K562 (cell line): ENCODE measurements around the gene SCARF1. TPM values are rescaled to one million over a fixed set of nuclear protein-coding genes. Genes with fewer than 3 reads are reported as not detected.

Source experiments
- ATAC-seq: fragments of 200-7000 bp; cut with Tn5 transposase; 3 replicates; pipeline ENCODE4 v1.9.1; 2020; ENCODE audit warnings: moderate library complexity
- BruUV-seq: library from RNA; stranded (reverse); fragments of 400-500 nt; replicated peaks from 2 replicates; lab custom pipeline; 2021; lab: Mats Ljungman, UMichigan
- CTCF ChIA-PET: fragments of 300-600 bp; formaldehyde crosslinking; extraction: SDS; loops from one replicate; lab custom pipeline; 2021; ENCODE audit warnings: low intra/inter-chr PET ratio; lab: Yijun Ruan, JAX
- POLR2A ChIA-PET: fragments of 300-600, 350-650 bp; sonication (Branson Sonifier 250); formaldehyde crosslinking; extraction: SDS; loops from one replicate; lab custom pipeline; 2021; ENCODE audit warnings: antibody characterized with exemption, inconsistent platforms; lab: Yijun Ruan, JAX
- DNase-seq, 4 experiments: peaks; one replicate each; pipeline versions ENCODE4 v3.0.0 to v3.0.0-alpha.2; 2011 to 2018; ENCODE audit warnings: low spot score in 3 of 4, mixed read lengths in 3 of 4; ENCODE audit errors: extremely low read depth in 1 of 4
- FAIRE-seq: peaks from 2 replicates; lab custom pipeline; 2011; peaks lifted over from hg19 to GRCh38; lab: Jason Lieb, UNC
- H2AFZ ChIP-seq: 2 replicates; pipeline ENCODE4 v1.6.0; 2011; ENCODE audit warnings: low read depth, low read length, control low read depth, inconsistent platforms
- H3K27ac ChIP-seq: fragments of 200-600 bp; 3 replicates; pipeline ENCODE4 v1.8.0; 2011; ENCODE audit warnings: low read depth, mild to moderate bottlenecking, control low read depth, inconsistent platforms, low read length, moderate library complexity, mixed read lengths; ENCODE audit errors: extremely low read depth
- H3K27me3 ChIP-seq, 2 experiments: fragments of 300-600 bp in 1 of 2; 2 replicates in 1 of 2; 3 replicates in 1 of 2; pipeline versions ENCODE4 v1.6.0 to v1.8.0; 2011; ENCODE audit warnings: inconsistent platforms in 2 of 2, low read length in 2 of 2, mild to moderate bottlenecking in 1 of 2, mixed read lengths in 1 of 2, moderate library complexity in 1 of 2; ENCODE audit not compliant: control insufficient read depth in 2 of 2, insufficient read depth in 2 of 2
- H3K36me3 ChIP-seq: fragments of 300-600 bp; 3 replicates; pipeline ENCODE4 v1.8.0; 2011; ENCODE audit warnings: mild to moderate bottlenecking, low read length, inconsistent platforms; ENCODE audit not compliant: control insufficient read depth, insufficient read depth
- H3K4me1 ChIP-seq, 2 experiments: fragments of 200-600 bp in 1 of 2; replicated peaks in 1 of 2; 2 replicates in 1 of 2; 3 replicates in 1 of 2; pipeline versions ENCODE4 v1.5.1 to v1.8.0; 2011; ENCODE audit warnings: inconsistent platforms in 2 of 2, low read length in 2 of 2, mild to moderate bottlenecking in 1 of 2, mixed read lengths in 1 of 2, moderate library complexity in 1 of 2; ENCODE audit not compliant: control insufficient read depth in 2 of 2, insufficient read depth in 2 of 2
- H3K4me2 ChIP-seq: 2 replicates; pipeline ENCODE4 v1.6.1; 2011; ENCODE audit warnings: low read length, control low read depth, inconsistent platforms, mixed read lengths; ENCODE audit not compliant: insufficient read depth
- H3K4me3 ChIP-seq: fragments of 200-600 bp; sonication (generic), shearing (Covaris generic); 2 replicates; pipeline ENCODE4 v1.5.1; 2016; ENCODE audit warnings: control low read depth, inconsistent platforms
- H3K79me2 ChIP-seq: fragments of 200-600 bp; 3 replicates; pipeline ENCODE4 v1.8.0; 2011; ENCODE audit warnings: low read length, inconsistent platforms; ENCODE audit not compliant: control insufficient read depth, insufficient read depth
- H3K9ac ChIP-seq, 2 experiments: 2 replicates each; pipeline versions ENCODE4 v1.6.0 to v1.6.1; 2011; ENCODE audit warnings: low read depth in 2 of 2, low read length in 2 of 2, control low read depth in 1 of 2, inconsistent platforms in 1 of 2, mild to moderate bottlenecking in 1 of 2, mixed read lengths in 1 of 2; ENCODE audit not compliant: insufficient read depth in 1 of 2
- H3K9me1 ChIP-seq: one replicate; pipeline ENCODE4 v1.6.0; 2011; ENCODE audit warnings: inconsistent platforms, mild to moderate bottlenecking, low read length, moderate library complexity; ENCODE audit not compliant: control insufficient read depth, insufficient read depth
- H3K9me3 ChIP-seq: replicated peaks from 2 replicates; pipeline ENCODE4 v1.5.1; 2011; ENCODE audit warnings: low read depth, low read length, inconsistent platforms; ENCODE audit not compliant: control insufficient read depth, insufficient read depth
- H4K20me1 ChIP-seq: replicated peaks from 2 replicates; pipeline ENCODE4 v1.6.1; 2011; ENCODE audit warnings: low read length, inconsistent platforms, mixed read lengths; ENCODE audit not compliant: control insufficient read depth, insufficient read depth
- ATF1 ChIP-seq, 2 experiments: fragments of 450-650 bp in 1 of 2; IDR thresholded peaks; 2 replicates each; pipeline ENCODE4 v1.6.1; 2016; ENCODE audit warnings: missing compliant biosample characterization in 1 of 2, missing genetic modification characterization in 1 of 2
- BCOR ChIP-seq: fragments of 450-650 bp; IDR thresholded peaks from 2 replicates; pipeline ENCODE4 v1.6.1; 2016
- HDAC6 ChIP-seq: IDR thresholded peaks from 2 replicates; pipeline ENCODE4 v1.6.1; 2012; ENCODE audit warnings: low read depth, mild to moderate bottlenecking, control low read depth, inconsistent platforms, low read length, moderate library complexity
- IRF2 ChIP-seq: sonication (generic); formaldehyde crosslinking; IDR thresholded peaks from 2 replicates; pipeline ENCODE4 v1.8.1; 2022; ENCODE audit warnings: mild to moderate bottlenecking, missing genetic modification reagents
- PTRF ChIP-seq: fragments of 450-650 bp; IDR thresholded peaks from 2 replicates; pipeline ENCODE4 v1.6.1; 2016; ENCODE audit warnings: mild to moderate bottlenecking, missing genetic modification characterization, missing compliant biosample characterization
- RBM25 ChIP-seq: fragments of 200-400 bp; formaldehyde crosslinking; IDR thresholded peaks from 2 replicates; pipeline ENCODE4 v1.6.1; 2018; ENCODE audit warnings: low read length, low read depth, moderate library complexity; ENCODE audit not compliant: severe bottlenecking
- RFX1 ChIP-seq: fragments of 450-650 bp; IDR thresholded peaks from 2 replicates; pipeline ENCODE4 v1.6.1; 2016; ENCODE audit warnings: mild to moderate bottlenecking, moderate library complexity
- SMARCA5 ChIP-seq: fragments of 450-650 bp; IDR thresholded peaks from 2 replicates; pipeline ENCODE4 v1.6.1; 2016
- SOX6 ChIP-seq: fragments of 450-650 bp; IDR thresholded peaks from 2 replicates; pipeline ENCODE4 v1.6.1; 2014; ENCODE audit warnings: mild to moderate bottlenecking
- WGBS: fragments of 100-300 bp; shearing (Covaris generic); methylation state at CpG from one replicate; pipeline ENCODE4 v1.1.6; 2016; ENCODE audit warnings: low coverage, mixed read lengths; ENCODE audit not compliant: insufficient coverage; ENCODE audit errors: missing lambda C conversion rate; 5-methylcytosine and 5-hydroxymethylcytosine counted together
- in situ Hi-C: fragments of 300-500 bp; cut with MboI; formaldehyde crosslinking; loops from 4 replicates; pipeline ENCODE4 v1.15.0; 2018; ENCODE audit warnings: inconsistent platforms, mixed read lengths
- intact Hi-C: fragments of 100-400 bp; cut with micrococcal nuclease; formaldehyde crosslinking; loops from 2 replicates; pipeline ENCODE4 v1.14.2; 2022
- polyA plus RNA-seq, 8 experiments: library from polyadenylated mRNA; depleted of rRNA in 4 of 8; stranded (reverse) in 5 of 8; unstranded in 3 of 8; fragments of >200 nt; fragmentation: Nextera tagmentation in 2 of 8; fragmentation: Illumina TruSeq in 1 of 8; extraction: Ambion mirVana in 2 of 8; extraction: Trizol in 1 of 8; gene quantifications; 2 replicates each; pipeline versions ENCODE4 v1.2.1 to v1.2.3, GENCODE V29; 2011 to 2014; ENCODE audit warnings: inconsistent platforms in 1 of 8, missing spikeins in 1 of 8
- small RNA-seq: library from RNA; depleted of rRNA; stranded (forward); fragments of <200 nt; gene quantifications from one replicate; pipeline ENCODE3, GENCODE V24; 2014
- total RNA-seq, 7 experiments: library from RNA; depleted of rRNA in 6 of 7; stranded (reverse); fragments of >200 nt in 6 of 7; fragmentation: Illumina TruSeq in 2 of 7; extraction: Trizol in 2 of 7; gene quantifications; 2 replicates each; pipeline versions ENCODE4 v1.2.1 to v1.2.3, GENCODE V29; 2011 to 2021; ENCODE audit warnings: low replicate concordance in 1 of 7

Gene SCARF1
- total and polyA plus RNA-seq, 9 of the 15 experiments (the other 6 are each of a cell fraction or from before 2014, with no cell fraction given): 0.04 to 2.1 (median 0.63) TPM

GRCh38 chr17:1584167-1584566, 61.4 kb downstream of the SCARF1 start:
- no TSS peak for BruUV-seq
- ATAC-seq (no peak), FAIRE-seq (no peak), DNase-seq (no peak)
- Histone ChIP-seq H3K4me2 (no peak overlapping the region), H3K36me3 (no peaks in the 10 kb centered on the region), H3K27ac (no peak overlapping the region), H3K9ac (no peak overlapping the region), H2AFZ (no peak overlapping the region), H3K79me2 (no peaks in the 10 kb centered on the region), H4K20me1 (no peaks in the 10 kb centered on the region), H3K4me1 (peaks cover 0 to 22% of the 10 kb centered on the region in 2 experiments; a peak in 2 of 5 replicates), H3K9me1 (no peaks in the 10 kb centered on the region), H3K9me3 (no peaks in the 10 kb centered on the region), H3K27me3 (no peaks in the 10 kb centered on the region), H3K4me3 (no peak overlapping the region)
- WGBS: 78% methylated on average over 6 of the region's 14 CpGs
- intact Hi-C loops (no loop called here), in situ Hi-C loops (no loop called here)
- CTCF ChIA-PET: no interaction called here
- POLR2A ChIA-PET: no interaction called here
- TF ChIP-seq ATF1 (CRISPR knock-in tag; IDR thresholded peaks at IDR 0.05) (no peak), ATF1 (tag; IDR thresholded peaks at IDR 0.05) (no peak), HDAC6 (no peak), SOX6 (no peak), PTRF (tag) (no peak), IRF2 (no peak), BCOR (peak; percentile 43; the same call in 1 of the 2 replicates), RBM25 (peak; percentile 58), SMARCA5 (no peak), RFX1 (no peak)

Small RNA genes within 50 kb of the gene (small RNA-seq; reads per million reads assigned to genes)
- gene RN7SL105P: not detected

Other genes with a start within 250 kb of the SCARF1 start
Only the 7 nearest of the 14 such genes appear.
- gene PITPNA, start 82.9 kb downstream of the SCARF1 start, total RNA-seq (2014; rRNA removed): 17.3 and 33.9 TPM in 2 replicates
- 15.7 TPM in 2 replicates for gene PITPNA, start 82.9 kb downstream of the SCARF1 start, total RNA-seq (2014; rRNA removed; fragmentation: Illumina TruSeq; extraction: Trizol)
- gene PITPNA, start 82.9 kb downstream of the SCARF1 start, total RNA-seq (2015; rRNA removed; fragmentation: Illumina TruSeq; extraction: Trizol): 13.0 and 16.6 TPM in 2 replicates
- gene PITPNA, start 82.9 kb downstream of the SCARF1 start, total RNA-seq (2021): 44.6 and 45.2 TPM in 2 replicates
- 30.0 and 47.9 TPM in 2 replicates for gene PITPNA, start 82.9 kb downstream of the SCARF1 start, polyA plus RNA-seq (2011; rRNA removed)
- gene PITPNA, start 82.9 kb downstream of the SCARF1 start, polyA plus RNA-seq (2014; fragmentation: Illumina TruSeq; extraction: Trizol): 37.8 and 52.2 TPM in 2 replicates
- 1 to 10 TPM; 7.2 to 8.8 TPM for gene PITPNA, start 82.9 kb downstream of the SCARF1 start, polyA plus RNA-seq (2014; fragmentation: Nextera tagmentation; extraction: Ambion mirVana)
- 28.1 and 37.7 TPM in 2 replicates for gene PITPNA, start 82.9 kb downstream of the SCARF1 start, polyA plus RNA-seq (2014; rRNA removed)
- gene SLC43A2, start 16.9 kb downstream of the SCARF1 start, total RNA-seq (2014; rRNA removed): 6.2 and 6.6 TPM in 2 replicates
- 2.9 and 3.4 TPM in 2 replicates for gene SLC43A2, start 16.9 kb downstream of the SCARF1 start, total RNA-seq (2014; rRNA removed; fragmentation: Illumina TruSeq; extraction: Trizol)
- gene SLC43A2, start 16.9 kb downstream of the SCARF1 start, total RNA-seq (2015; rRNA removed; fragmentation: Illumina TruSeq; extraction: Trizol): 2.5 TPM in 2 replicates
- gene SLC43A2, start 16.9 kb downstream of the SCARF1 start, total RNA-seq (2021): 9.4 and 10.2 TPM in 2 replicates
- 4.2 and 9.0 TPM in 2 replicates for gene SLC43A2, start 16.9 kb downstream of the SCARF1 start, polyA plus RNA-seq (2011; rRNA removed)
- gene SLC43A2, start 16.9 kb downstream of the SCARF1 start, polyA plus RNA-seq (2014; fragmentation: Illumina TruSeq; extraction: Trizol): 3.6 and 6.5 TPM in 2 replicates
- gene SLC43A2, start 16.9 kb downstream of the SCARF1 start, polyA plus RNA-seq (2014; fragmentation: Nextera tagmentation; extraction: Ambion mirVana): under 1 TPM; 0.03 to 0.04 TPM
- 5.8 and 6.4 TPM in 2 replicates for gene SLC43A2, start 16.9 kb downstream of the SCARF1 start, polyA plus RNA-seq (2014; rRNA removed)
- gene RILP, start 4.1 kb upstream of the SCARF1 start, total RNA-seq (2014; rRNA removed): 54.9 and 66.3 TPM in 2 replicates
- 14.1 and 15.3 TPM in 2 replicates for gene RILP, start 4.1 kb upstream of the SCARF1 start, total RNA-seq (2014; rRNA removed; fragmentation: Illumina TruSeq; extraction: Trizol)
- gene RILP, start 4.1 kb upstream of the SCARF1 start, total RNA-seq (2015; rRNA removed; fragmentation: Illumina TruSeq; extraction: Trizol): 27.8 and 27.9 TPM in 2 replicates
- 41.3 and 45.4 TPM in 2 replicates for gene RILP, start 4.1 kb upstream of the SCARF1 start, total RNA-seq (2021)
- gene RILP, start 4.1 kb upstream of the SCARF1 start, polyA plus RNA-seq (2011; rRNA removed): 22.8 and 23.0 TPM in 2 replicates
- gene RILP, start 4.1 kb upstream of the SCARF1 start, polyA plus RNA-seq (2014; fragmentation: Illumina TruSeq; extraction: Trizol): 29.9 and 40.4 TPM in 2 replicates
- 1 to 10 TPM in 1 of 2 experiments, under 1 TPM in 1; 0.75 to 2.2 TPM for gene RILP, start 4.1 kb upstream of the SCARF1 start, polyA plus RNA-seq (2014; fragmentation: Nextera tagmentation; extraction: Ambion mirVana)
- gene RILP, start 4.1 kb upstream of the SCARF1 start, polyA plus RNA-seq (2014; rRNA removed): 43.4 and 46.6 TPM in 2 replicates
- 85.9 and 111 TPM in 2 replicates for gene PRPF8, start 39.1 kb upstream of the SCARF1 start, total RNA-seq (2014; rRNA removed)
- 64.3 and 72.1 TPM in 2 replicates for gene PRPF8, start 39.1 kb upstream of the SCARF1 start, total RNA-seq (2014; rRNA removed; fragmentation: Illumina TruSeq; extraction: Trizol)
- 64.6 and 74.2 TPM in 2 replicates for gene PRPF8, start 39.1 kb upstream of the SCARF1 start, total RNA-seq (2015; rRNA removed; fragmentation: Illumina TruSeq; extraction: Trizol)
- gene PRPF8, start 39.1 kb upstream of the SCARF1 start, total RNA-seq (2021): 278 and 294 TPM in 2 replicates
- gene PRPF8, start 39.1 kb upstream of the SCARF1 start, polyA plus RNA-seq (2011; rRNA removed): 64.3 and 160 TPM in 2 replicates
- 208 and 224 TPM in 2 replicates for gene PRPF8, start 39.1 kb upstream of the SCARF1 start, polyA plus RNA-seq (2014; fragmentation: Illumina TruSeq; extraction: Trizol)
- 100 to 1,000 TPM; 128 to 174 TPM for gene PRPF8, start 39.1 kb upstream of the SCARF1 start, polyA plus RNA-seq (2014; fragmentation: Nextera tagmentation; extraction: Ambion mirVana)
- gene PRPF8, start 39.1 kb upstream of the SCARF1 start, polyA plus RNA-seq (2014; rRNA removed): 77.2 and 85.9 TPM in 2 replicates
- 0.45 and 0.54 TPM in 2 replicates for gene TLCD2, start 64.6 kb upstream of the SCARF1 start, total RNA-seq (2014; rRNA removed)
- 0.64 and 0.65 TPM in 2 replicates for gene TLCD2, start 64.6 kb upstream of the SCARF1 start, total RNA-seq (2014; rRNA removed; fragmentation: Illumina TruSeq; extraction: Trizol)
- gene TLCD2, start 64.6 kb upstream of the SCARF1 start, total RNA-seq (2015; rRNA removed; fragmentation: Illumina TruSeq; extraction: Trizol): 0.76 and 0.98 TPM in 2 replicates
- 0.78 and 0.89 TPM in 2 replicates for gene TLCD2, start 64.6 kb upstream of the SCARF1 start, total RNA-seq (2021)
- 0.46 and 0.50 TPM in 2 replicates for gene TLCD2, start 64.6 kb upstream of the SCARF1 start, polyA plus RNA-seq (2011; rRNA removed)
- 0.58 and 0.64 TPM in 2 replicates for gene TLCD2, start 64.6 kb upstream of the SCARF1 start, polyA plus RNA-seq (2014; fragmentation: Illumina TruSeq; extraction: Trizol)
- under 1 TPM; 0.10 to 0.13 TPM for gene TLCD2, start 64.6 kb upstream of the SCARF1 start, polyA plus RNA-seq (2014; fragmentation: Nextera tagmentation; extraction: Ambion mirVana)
- gene TLCD2, start 64.6 kb upstream of the SCARF1 start, polyA plus RNA-seq (2014; rRNA removed): 0.73 and 1.0 TPM in 2 replicates
- 11.1 and 12.5 TPM in 2 replicates for gene WDR81, start 79.0 kb upstream of the SCARF1 start, total RNA-seq (2014; rRNA removed)
- gene WDR81, start 79.0 kb upstream of the SCARF1 start, total RNA-seq (2014; rRNA removed; fragmentation: Illumina TruSeq; extraction: Trizol): 0.89 and 1.7 TPM in 2 replicates
- gene WDR81, start 79.0 kb upstream of the SCARF1 start, total RNA-seq (2015; rRNA removed; fragmentation: Illumina TruSeq; extraction: Trizol): 4.3 and 5.3 TPM in 2 replicates
- gene WDR81, start 79.0 kb upstream of the SCARF1 start, total RNA-seq (2021): 13.0 and 17.1 TPM in 2 replicates
- 2.7 and 5.1 TPM in 2 replicates for gene WDR81, start 79.0 kb upstream of the SCARF1 start, polyA plus RNA-seq (2011; rRNA removed)
- 3.3 and 9.0 TPM in 2 replicates for gene WDR81, start 79.0 kb upstream of the SCARF1 start, polyA plus RNA-seq (2014; fragmentation: Illumina TruSeq; extraction: Trizol)
- under 1 TPM; 0.01 to 0.04 TPM for gene WDR81, start 79.0 kb upstream of the SCARF1 start, polyA plus RNA-seq (2014; fragmentation: Nextera tagmentation; extraction: Ambion mirVana)
- 12.2 and 12.9 TPM in 2 replicates for gene WDR81, start 79.0 kb upstream of the SCARF1 start, polyA plus RNA-seq (2014; rRNA removed)
- gene SERPINF2, start 97.1 kb upstream of the SCARF1 start, total RNA-seq (2014; rRNA removed): not detected in 2 replicates
- not detected in 2 replicates for gene SERPINF2, start 97.1 kb upstream of the SCARF1 start, total RNA-seq (2014; rRNA removed; fragmentation: Illumina TruSeq; extraction: Trizol)
- not detected in 2 replicates for gene SERPINF2, start 97.1 kb upstream of the SCARF1 start, total RNA-seq (2015; rRNA removed; fragmentation: Illumina TruSeq; extraction: Trizol)
- 0.22 TPM in 2 replicates for gene SERPINF2, start 97.1 kb upstream of the SCARF1 start, total RNA-seq (2021)
- 0.04 TPM in 1 of 2 replicates, not detected in the other for gene SERPINF2, start 97.1 kb upstream of the SCARF1 start, polyA plus RNA-seq (2011; rRNA removed)
- gene SERPINF2, start 97.1 kb upstream of the SCARF1 start, polyA plus RNA-seq (2014; fragmentation: Illumina TruSeq; extraction: Trizol): not detected in 2 replicates
- not detected for gene SERPINF2, start 97.1 kb upstream of the SCARF1 start, polyA plus RNA-seq (2014; fragmentation: Nextera tagmentation; extraction: Ambion mirVana)
- not detected in 2 replicates for gene SERPINF2, start 97.1 kb upstream of the SCARF1 start, polyA plus RNA-seq (2014; rRNA removed)